ENCODE data around the gene GPATCH2L. TPM values are rescaled to one million over a fixed set of nuclear protein-coding genes. Genes with fewer than 3 reads are reported as not detected.

The GPATCH2L gene
- total and polyA plus RNA-seq, 2 of the 13 experiments (the other 11 are each of a cell fraction or from before 2014, with no cell fraction given) = 14.4 to 29.0 TPM

DNA sequence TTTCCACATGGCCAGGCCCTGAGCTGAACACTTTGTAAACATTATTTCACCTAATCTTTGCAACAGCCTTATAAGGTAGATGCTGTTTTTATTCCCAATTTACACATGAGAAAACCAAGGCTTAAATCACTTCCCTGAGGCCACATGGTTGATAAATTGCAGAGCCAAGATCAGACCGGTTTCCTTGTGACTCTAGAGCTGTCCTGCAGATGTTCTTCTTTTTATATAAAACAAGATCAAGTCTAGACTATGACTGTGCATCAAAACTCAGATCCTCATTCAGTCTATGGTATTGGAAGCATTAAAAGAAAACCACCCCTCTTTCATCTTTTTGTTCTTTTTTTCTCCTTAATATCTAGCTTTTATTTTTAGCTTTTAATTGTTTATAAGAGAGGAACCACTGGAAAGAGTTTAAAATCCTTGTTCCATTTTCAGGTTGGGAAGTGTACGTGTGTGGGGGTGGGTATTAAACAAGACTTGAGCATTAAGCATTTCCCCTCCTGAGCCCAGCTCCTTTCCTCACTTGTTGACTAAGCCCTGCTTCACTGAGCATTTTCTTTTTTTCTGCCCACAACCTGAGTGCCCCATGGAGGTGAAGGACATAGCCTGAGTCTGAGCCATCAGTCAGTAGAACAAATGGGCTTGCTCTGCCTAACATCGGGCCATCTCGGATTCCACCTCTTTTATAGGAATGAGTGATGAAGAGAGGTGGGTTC lies 45.4 kb downstream of the GPATCH2L start:
- H3K4me2 ChIP-seq (ENCODE audit: low read depth, low read length) = no peak overlapping the region
- no peak for TF ChIP-seq ZSCAN22 (CRISPR knock-in tag; IDR thresholded peaks at IDR 0.05)
- TF ChIP-seq, protein P1, sequence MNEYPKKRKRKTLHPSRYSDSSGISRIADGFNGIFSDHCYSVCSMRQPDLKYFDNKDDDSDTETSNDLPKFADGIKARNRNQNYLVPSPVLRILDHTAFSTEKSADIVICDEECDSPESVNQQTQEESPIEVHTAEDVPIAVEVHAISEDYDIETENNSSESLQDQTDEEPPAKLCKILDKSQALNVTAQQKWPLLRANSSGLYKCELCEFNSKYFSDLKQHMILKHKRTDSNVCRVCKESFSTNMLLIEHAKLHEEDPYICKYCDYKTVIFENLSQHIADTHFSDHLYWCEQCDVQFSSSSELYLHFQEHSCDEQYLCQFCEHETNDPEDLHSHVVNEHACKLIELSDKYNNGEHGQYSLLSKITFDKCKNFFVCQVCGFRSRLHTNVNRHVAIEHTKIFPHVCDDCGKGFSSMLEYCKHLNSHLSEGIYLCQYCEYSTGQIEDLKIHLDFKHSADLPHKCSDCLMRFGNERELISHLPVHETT (CRISPR knock-in tag; conservative IDR thresholded peaks at IDR 0.05) = no peak
- TF ChIP-seq XRCC5 (optimal IDR thresholded peaks at IDR 0.05; ENCODE audit: low read length) = no peak
- TF ChIP-seq KAT8 (CRISPR knock-in tag; IDR thresholded peaks at IDR 0.05) = no peak
- TF ChIP-seq TBX2 (CRISPR knock-in tag; IDR thresholded peaks at IDR 0.05; ENCODE audit: borderline replicate concordance) = no peak
- no peak for ATAC-seq
- intact Hi-C loops (cut with micrococcal nuclease; ENCODE audit: unreplicated experiment) = no loop called here
- CTCF ChIA-PET (ENCODE audit: low intra/inter-chr PET ratio, low total read pairs) = no interaction called here
- no peaks in the 10 kb centered on the region for H3K9me3 ChIP-seq (ENCODE audit: low read length)
- H3K4me3 ChIP-seq (replicated peaks in 1 of 3; ENCODE audit: insufficient read depth in 1 of 3, low read depth in 2 of 3, low read length in 3 of 3) = no peak overlapping the region
- over 99% methylated on average over 4 of the region's 4 CpGs for WGBS (ENCODE audit: low lambda C conversion rate)
- in situ Hi-C loops (cut with HindIII; ENCODE audit: extremely low pct_ligation_motif_present, low pct_unique_long_range_greater_than_20kb) = no loop called here
- H3K79me2 ChIP-seq (ENCODE audit: insufficient read depth, low read length) = no peaks in the 10 kb centered on the region
- no peaks in the 10 kb centered on the region for H4K20me1 ChIP-seq (ENCODE audit: insufficient read depth, low read length)
- BruUV-seq (replicated peaks) = no TSS peak
- no peak overlapping the region for H3K9ac ChIP-seq (ENCODE audit: insufficient read depth, low read depth, low read length)
- H3K27me3 ChIP-seq (ENCODE audit: control insufficient read depth in 1 of 2, insufficient read depth in 2 of 2, low read length in 2 of 2) = no peaks in the 10 kb centered on the region
- H3K27ac ChIP-seq (ENCODE audit: extremely low read length, insufficient read depth, low read length) = no peak overlapping the region
- POLR2A ChIA-PET = no interaction called here
- H3K4me1 ChIP-seq (ENCODE audit: insufficient read depth, low read length) = no peaks in the 10 kb centered on the region
- H3K36me3 ChIP-seq (replicated peaks in 1 of 2; ENCODE audit: control insufficient read depth in 1 of 2, insufficient read depth in 2 of 2, low read length in 2 of 2) = peaks cover 9 to 50% of the 10 kb centered on the region in 2 experiments
- DNase-seq (ENCODE audit: low spot score) = no peak
- FAIRE-seq = no peak
- H2AFZ ChIP-seq (ENCODE audit: low read length) = no peak overlapping the region

DNA sequence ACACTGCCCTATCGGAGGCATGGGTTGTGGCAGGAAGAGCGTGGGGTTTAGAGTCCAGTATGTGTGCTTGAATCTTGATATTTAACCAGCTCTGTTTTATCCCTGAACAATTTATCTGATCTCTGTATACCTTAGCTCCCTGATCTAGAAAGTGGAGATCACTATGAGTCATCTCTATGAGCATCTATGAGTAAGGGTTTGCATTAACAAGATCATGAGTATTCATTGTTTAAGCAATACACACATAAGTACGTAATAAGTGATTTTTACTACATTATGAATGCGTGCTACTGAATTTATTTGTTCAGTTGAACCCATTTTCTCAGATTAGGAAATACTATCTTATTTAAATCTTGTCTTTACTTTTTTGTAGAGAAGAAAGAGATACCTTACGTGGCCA lies 49.4 kb downstream of the GPATCH2L start:
- BruUV-seq (replicated peaks) = no TSS peak
- H3K4me2 ChIP-seq (ENCODE audit: low read depth, low read length) = no peak overlapping the region
- no peak overlapping the region for H2AFZ ChIP-seq (ENCODE audit: low read length)
- H3K4me3 ChIP-seq (replicated peaks in 1 of 3; ENCODE audit: insufficient read depth in 1 of 3, low read depth in 2 of 3, low read length in 3 of 3) = no peak overlapping the region
- no peak overlapping the region for H3K27ac ChIP-seq (ENCODE audit: extremely low read length, insufficient read depth, low read length)
- H3K36me3 ChIP-seq (replicated peaks in 1 of 2; ENCODE audit: control insufficient read depth in 1 of 2, insufficient read depth in 2 of 2, low read length in 2 of 2) = peaks cover 10 to 37% of the 10 kb centered on the region in 2 experiments; a peak in 4 of 5 replicates
- intact Hi-C loops (cut with micrococcal nuclease; ENCODE audit: unreplicated experiment) = no loop called here
- no peaks in the 10 kb centered on the region for H3K79me2 ChIP-seq (ENCODE audit: insufficient read depth, low read length)
- H3K4me1 ChIP-seq (ENCODE audit: insufficient read depth, low read length) = peaks cover 13% of the 10 kb centered on the region
- ChIA-PET POLR2A (no interaction called here), CTCF (ENCODE audit: low intra/inter-chr PET ratio, low total read pairs) (no interaction called here)
- 98% methylated on average over 5 of the region's 5 CpGs for WGBS (ENCODE audit: low lambda C conversion rate)
- no peaks in the 10 kb centered on the region for H3K27me3 ChIP-seq (ENCODE audit: control insufficient read depth in 1 of 2, insufficient read depth in 2 of 2, low read length in 2 of 2)
- H4K20me1 ChIP-seq (ENCODE audit: insufficient read depth, low read length) = no peaks in the 10 kb centered on the region
- in situ Hi-C loops (cut with HindIII; ENCODE audit: extremely low pct_ligation_motif_present, low pct_unique_long_range_greater_than_20kb) = no loop called here
- H3K9ac ChIP-seq (ENCODE audit: insufficient read depth, low read depth, low read length) = no peak overlapping the region
- DNase-seq (ENCODE audit: low spot score) (no peak), ATAC-seq (no peak), FAIRE-seq (no peak)
- no peaks in the 10 kb centered on the region for H3K9me3 ChIP-seq (ENCODE audit: low read length)
- no peak for TF ChIP-seq HOXD1 (CRISPR knock-in tag; IDR thresholded peaks at IDR 0.05)
- TF ChIP-seq SRSF9 (IDR thresholded peaks at IDR 0.05; ENCODE audit: borderline replicate concordance, insufficient read depth, low read depth, low read length, poor library complexity, severe bottlenecking) = no peak
- no peak for TF ChIP-seq YEATS2 (CRISPR knock-in tag; IDR thresholded peaks at IDR 0.05; ENCODE audit: borderline replicate concordance)
- TF ChIP-seq, protein P2, sequence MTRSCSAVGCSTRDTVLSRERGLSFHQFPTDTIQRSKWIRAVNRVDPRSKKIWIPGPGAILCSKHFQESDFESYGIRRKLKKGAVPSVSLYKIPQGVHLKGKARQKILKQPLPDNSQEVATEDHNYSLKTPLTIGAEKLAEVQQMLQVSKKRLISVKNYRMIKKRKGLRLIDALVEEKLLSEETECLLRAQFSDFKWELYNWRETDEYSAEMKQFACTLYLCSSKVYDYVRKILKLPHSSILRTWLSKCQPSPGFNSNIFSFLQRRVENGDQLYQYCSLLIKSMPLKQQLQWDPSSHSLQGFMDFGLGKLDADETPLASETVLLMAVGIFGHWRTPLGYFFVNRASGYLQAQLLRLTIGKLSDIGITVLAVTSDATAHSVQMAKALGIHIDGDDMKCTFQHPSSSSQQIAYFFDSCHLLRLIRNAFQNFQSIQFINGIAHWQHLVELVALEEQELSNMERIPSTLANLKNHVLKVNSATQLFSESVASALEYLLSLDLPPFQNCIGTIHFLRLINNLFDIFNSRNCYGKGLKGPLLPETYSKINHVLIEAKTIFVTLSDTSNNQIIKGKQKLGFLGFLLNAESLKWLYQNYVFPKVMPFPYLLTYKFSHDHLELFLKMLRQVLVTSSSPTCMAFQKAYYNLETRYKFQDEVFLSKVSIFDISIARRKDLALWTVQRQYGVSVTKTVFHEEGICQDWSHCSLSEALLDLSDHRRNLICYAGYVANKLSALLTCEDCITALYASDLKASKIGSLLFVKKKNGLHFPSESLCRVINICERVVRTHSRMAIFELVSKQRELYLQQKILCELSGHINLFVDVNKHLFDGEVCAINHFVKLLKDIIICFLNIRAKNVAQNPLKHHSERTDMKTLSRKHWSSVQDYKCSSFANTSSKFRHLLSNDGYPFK (CRISPR knock-in tag; IDR thresholded peaks at IDR 0.05; ENCODE audit: borderline replicate concordance) = no peak
- TF ChIP-seq EZH2 (conservative IDR thresholded peaks at IDR 0.05; ENCODE audit: low read depth, low read length) = no peak
- no peak for TF ChIP-seq LBX2 (CRISPR knock-in tag; IDR thresholded peaks at IDR 0.05; ENCODE audit: borderline replicate concordance)
- no peak for TF ChIP-seq ZNF430 (CRISPR knock-in tag; IDR thresholded peaks at IDR 0.05)
- TF ChIP-seq SRY (CRISPR knock-in tag; IDR thresholded peaks at IDR 0.05) = no peak
- no peak for TF ChIP-seq RBM39 (IDR thresholded peaks at IDR 0.05; ENCODE audit: low read depth, low read length, poor library complexity, severe bottlenecking)
